ENCODE data around the gene RNF145.
"Not testable (repeated sequence)": the region's sequence is repeated elsewhere in the genome, so short reads cannot be mapped to it uniquely, and the experiment has no call there.

The RNF145 gene, protein sequence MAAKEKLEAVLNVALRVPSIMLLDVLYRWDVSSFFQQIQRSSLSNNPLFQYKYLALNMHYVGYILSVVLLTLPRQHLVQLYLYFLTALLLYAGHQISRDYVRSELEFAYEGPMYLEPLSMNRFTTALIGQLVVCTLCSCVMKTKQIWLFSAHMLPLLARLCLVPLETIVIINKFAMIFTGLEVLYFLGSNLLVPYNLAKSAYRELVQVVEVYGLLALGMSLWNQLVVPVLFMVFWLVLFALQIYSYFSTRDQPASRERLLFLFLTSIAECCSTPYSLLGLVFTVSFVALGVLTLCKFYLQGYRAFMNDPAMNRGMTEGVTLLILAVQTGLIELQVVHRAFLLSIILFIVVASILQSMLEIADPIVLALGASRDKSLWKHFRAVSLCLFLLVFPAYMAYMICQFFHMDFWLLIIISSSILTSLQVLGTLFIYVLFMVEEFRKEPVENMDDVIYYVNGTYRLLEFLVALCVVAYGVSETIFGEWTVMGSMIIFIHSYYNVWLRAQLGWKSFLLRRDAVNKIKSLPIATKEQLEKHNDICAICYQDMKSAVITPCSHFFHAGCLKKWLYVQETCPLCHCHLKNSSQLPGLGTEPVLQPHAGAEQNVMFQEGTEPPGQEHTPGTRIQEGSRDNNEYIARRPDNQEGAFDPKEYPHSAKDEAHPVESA
- total RNA-seq, result 96.8 reads per million, percentile 82 among the genes with 10 or more reads in this experiment

- peak; percentile 90 for DNase-seq
Measured at GRCh38 chr5:159209438-159210209, at the start of gene RNF145. TSS of gene RNF145 (minus strand) at chr5:159209553. CDS start at chr5:159203617, 5,936 bp downstream.

- no peak for DNase-seq
Measured at GRCh38 chr5:159258361-159258760, 49.0 kb upstream of the RNF145 start.

DNA sequence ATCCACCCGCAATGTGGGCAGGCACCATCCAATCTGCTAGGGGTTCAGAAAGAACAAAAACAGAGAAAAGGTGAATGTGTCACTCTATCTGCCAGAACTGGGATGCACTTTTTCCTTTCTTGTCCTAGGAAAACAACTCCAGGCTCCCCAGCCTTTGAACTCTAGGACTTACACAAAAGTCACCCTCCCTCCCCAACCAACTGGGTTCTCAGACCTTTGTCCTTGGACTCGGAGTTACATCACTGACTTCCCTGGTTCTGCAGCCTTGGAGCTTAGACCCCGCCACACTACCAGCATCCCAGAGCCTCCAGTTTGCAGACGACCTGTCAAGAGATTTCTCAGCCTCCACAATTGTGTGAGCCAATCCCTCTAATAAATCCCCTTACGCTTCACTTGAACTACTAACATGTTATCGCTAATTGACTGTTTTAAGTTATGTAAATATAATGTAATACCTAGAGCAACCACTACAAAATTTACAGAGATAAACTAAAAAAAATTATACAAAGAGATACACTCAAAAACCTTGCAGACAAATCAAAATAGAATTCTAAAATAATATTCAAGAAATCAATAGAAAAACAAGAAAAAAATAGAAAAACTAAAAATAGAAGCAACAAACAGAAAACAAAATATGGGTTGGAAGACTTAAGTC, 48.4 kb upstream of the RNF145 start:
- no peak for DNase-seq

DNA sequence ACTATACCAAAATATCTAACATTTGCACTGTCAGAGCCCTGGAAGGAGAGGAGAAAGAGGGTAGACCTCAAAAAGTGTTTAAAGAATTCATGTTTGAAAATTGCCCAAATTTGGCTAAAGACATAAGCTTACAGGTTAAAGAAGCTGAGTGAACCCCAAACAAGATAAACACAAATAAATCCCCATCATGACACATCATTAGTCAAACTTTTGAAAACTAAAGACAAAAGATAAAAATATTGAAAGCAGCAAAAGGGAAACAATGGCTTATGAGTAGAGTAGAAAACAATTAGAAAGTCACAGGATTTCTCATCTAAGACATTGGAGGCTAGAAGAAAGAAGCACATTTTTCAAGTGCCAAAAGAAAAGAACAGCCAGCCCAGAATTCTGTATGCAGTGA, 47.7 kb upstream of the RNF145 start:
- DNase-seq, result no peak

DNA sequence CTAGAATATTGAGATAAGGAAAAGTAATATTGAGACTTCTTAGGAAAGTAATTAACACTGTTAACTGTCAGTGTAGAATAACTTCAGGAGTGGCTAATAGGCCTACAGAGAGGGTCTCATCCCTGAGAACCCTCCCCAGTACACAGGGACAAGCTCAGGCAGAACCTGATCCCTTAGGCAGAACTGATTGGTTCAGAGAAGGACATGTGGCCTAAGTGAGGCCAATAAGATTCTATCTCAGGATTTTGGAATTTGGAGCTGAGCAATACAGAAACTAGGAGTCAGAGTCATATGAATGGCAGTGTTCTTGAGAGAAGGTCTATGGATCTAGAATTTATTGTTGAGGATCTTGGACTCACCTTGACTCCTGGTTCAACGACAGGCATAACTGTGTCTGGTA, 42.8 kb upstream of the RNF145 start:
- DNase-seq, result no peak

GRCh38 chr5:159249158-159249557, 39.8 kb upstream of the RNF145 start:
- DNase-seq, result no peak

GRCh38 chr5:159244890-159245289, 35.5 kb upstream of the RNF145 start:
- no peak for DNase-seq

DNA sequence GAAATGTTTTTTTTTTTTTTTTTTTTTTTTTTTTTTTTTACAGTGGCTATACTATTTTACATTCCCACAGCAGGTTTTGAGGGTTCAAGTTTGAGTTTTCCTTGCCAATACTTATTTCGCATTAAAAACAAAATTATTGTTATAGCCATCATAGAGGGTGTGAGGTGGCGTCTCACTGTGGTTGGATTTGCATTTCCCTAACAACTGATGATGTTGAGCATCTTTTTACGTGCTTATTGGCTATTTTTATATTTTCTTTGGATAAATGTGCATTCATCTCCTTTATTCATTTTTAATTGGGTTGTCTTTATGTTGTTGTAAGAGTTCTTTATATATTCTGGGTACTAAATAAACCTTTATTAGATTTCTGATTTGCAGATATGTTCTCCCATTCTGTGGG, 34.8 kb upstream of the RNF145 start:
- DNase-seq, result no peak

DNA sequence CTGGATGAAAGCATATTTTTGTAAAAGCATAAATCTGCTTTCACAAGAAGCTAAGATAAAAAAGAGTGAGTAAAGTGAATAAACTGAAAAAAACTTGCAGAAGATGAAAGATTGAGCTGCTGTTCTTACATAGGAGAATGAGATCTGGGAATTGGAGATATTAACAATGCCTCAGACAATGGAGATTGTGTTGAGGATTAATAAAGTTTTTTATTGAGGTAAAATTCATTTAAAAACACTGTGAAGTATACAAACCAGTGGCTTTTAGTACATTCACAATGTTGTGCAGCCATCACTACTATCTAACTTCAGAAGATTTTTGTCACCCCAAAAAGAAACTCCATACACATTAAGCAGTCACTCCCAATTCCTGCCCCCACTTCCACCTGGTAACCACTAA, 34.0 kb upstream of the RNF145 start:
- no peak for DNase-seq

DNA sequence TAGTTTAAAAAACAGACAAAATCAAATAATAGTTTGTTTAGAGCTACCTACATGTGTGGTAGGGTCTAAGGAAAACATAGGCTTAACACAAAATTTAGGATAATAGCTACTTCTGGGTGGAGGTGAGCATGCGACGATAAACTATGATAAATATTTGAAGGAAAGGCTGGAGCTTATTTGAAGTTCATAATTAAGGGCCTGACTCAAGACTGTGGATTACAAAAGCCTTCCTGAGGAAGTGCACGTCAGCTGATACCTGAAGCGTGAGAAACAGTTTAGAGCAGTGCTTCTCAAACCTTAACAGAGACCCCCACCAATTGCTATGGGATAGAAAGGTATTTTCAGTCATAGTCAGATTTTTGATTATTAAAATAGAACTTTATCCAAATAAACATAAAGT, 33.3 kb upstream of the RNF145 start:
- DNase-seq, result no peak

- DNase-seq, result no peak
Measured at GRCh38 chr5:159241946-159242552, 32.7 kb upstream of the RNF145 start.

DNA sequence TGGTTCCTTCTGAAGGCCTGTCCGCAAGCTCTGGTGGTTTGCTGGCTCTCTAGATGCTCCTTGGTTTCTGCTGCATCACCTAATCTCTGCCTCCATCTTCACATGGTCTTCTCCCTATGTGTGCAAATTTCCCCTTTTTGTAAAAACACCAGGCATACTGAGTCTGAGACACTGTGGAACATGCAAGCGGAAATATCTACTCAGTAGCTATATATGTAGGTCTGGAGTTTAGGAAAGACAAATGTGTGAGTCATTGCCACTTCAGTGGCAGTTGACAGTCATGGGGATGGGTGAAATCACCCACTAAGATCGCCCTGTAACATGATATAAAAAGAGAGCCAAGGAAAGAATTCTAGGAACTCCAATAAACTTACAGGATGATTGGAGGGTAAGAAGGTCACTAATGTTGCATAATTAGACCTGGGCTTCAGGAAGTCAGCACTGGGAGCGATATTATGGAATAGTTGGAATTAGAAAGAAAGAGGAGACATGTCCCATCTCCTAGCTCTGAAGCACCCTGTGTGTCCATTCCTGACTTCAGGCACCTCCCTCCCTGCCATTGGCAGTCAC, 31.0 kb upstream of the RNF145 start:
- DNase-seq, result no peak

DNA sequence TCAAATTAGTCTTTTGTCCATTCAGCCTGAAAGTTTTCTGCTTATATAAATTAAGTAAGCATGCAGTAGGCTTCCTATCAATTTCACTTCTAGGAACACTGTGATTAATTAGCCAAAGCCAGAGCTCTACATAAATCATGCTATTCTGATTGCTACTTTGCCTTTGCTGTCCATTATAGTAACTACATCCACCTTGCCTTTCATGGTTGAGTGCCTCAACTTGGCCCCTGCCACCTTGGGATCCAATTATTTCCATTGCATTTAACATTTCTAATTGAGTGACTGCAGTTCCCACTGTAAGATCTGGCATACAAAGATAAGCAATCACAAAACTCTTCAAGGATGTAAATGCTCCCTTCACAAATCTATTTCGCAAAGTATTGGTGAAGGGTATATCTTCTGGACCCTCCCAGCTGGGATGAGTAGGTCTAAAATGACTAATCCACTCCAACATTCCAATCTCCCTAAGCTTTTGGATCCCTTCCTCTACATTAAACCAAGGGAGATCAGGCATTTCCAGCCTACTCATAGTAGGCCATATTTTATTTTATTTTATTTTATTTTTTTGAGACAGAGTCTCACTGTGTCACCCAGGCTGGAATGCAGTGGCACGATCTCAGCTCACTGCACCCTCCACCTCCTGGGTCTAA, 26.6 kb upstream of the RNF145 start:
- not testable (repeated sequence) for DNase-seq

GRCh38 chr5:159231167-159231566, 21.8 kb upstream of the RNF145 start:
- no peak for DNase-seq

- DNase-seq, result no peak
Measured at GRCh38 chr5:159230657-159231056, 21.3 kb upstream of the RNF145 start.

DNA sequence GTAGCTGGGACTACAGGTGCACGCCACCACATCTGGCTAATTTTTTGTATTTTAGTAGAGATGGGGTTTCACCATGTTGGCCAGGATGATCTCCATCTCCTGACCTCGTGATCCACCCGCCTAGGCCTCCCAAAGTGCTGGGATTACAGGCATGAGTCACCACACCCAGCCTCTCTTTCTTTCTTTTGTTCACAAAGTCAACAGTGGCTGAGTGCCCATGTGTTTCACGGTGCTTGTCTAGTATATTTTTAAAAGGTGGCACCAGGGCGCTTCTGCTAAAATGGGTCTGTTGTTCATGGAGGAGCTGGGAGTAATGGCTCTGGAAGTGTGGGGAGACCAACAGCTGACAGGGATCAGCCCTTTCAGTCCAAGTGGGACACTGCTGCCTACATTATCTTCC, 18.7 kb upstream of the RNF145 start:
- DNase-seq, result not testable (repeated sequence)

DNA sequence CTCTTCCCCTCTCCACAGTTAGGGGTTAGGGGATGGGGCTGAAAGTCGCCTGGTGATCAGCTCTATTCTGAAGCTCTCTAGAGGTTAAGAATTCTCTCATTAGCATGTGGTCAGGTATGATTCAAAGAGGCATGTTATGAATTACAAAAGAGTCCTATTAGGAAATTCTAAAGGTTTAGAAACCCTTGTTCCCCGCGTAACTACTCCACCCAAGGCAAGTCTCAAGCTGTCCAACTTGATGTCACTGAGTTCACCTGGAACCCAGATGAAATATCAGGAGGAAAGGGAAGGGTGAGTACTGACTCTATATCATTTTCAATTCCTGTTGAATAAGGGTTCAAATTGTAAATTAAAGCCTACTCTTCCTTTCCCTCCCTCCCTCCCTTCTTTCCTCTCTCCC, 18.1 kb upstream of the RNF145 start:
- no peak for DNase-seq

DNA sequence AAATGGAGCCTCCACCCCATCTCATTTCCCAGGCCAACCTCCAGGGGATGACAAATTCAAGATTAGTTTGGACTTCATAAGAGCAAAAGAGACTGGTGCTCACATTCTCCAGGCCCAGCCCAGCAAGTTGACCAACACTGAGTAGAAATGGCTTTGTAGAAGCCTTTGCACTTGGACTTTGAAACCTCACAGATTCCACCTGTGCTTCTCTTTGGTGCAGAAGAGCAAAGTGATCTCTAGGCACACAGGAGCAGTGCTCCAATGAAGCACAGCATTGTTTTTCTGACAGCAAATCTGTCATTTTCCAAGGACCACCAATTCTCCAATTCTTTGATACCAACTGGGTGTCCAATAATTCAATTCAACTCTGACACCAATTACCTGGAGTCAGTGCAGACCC, 17.1 kb upstream of the RNF145 start:
- no peak for DNase-seq

DNA sequence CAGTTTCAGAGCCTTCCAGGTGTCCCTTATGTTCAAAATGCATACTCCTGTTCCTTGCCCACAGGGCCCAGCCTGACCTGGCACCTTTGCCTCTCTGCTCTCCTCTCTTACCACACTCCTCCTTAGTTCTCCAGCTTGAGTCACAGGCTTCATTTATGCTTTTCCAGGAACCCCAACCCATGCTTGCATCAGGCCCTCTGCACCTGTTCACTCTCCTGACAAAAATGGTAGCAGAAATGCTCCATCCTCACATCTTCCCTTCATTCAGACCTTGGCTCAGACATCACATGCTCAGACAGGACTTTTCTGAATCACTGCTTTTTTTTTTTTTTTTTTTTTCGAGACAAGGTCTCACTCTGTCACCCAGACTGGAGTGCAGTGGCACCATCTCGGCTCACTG, 15.1 kb upstream of the RNF145 start:
- no peak for DNase-seq

DNA sequence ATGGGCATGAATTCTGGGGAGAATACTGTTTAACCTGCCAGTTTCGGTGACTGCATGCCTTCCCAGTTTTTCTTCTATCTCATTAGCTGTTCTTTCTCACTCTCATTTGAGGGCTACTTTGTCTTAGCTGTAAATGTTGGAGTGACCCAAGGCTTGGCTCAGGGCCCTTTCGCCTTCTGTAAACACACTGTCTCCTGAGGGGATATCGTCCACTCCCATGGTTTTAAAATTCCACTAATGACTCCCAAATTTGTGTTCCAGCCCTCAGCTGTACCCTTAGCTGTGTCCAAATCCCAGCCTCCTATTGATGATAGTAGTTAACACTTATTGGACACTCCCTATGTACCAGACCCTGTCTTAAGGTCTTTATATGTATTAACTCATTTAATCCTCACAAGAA, 14.1 kb upstream of the RNF145 start:
- DNase-seq, result no peak

DNA sequence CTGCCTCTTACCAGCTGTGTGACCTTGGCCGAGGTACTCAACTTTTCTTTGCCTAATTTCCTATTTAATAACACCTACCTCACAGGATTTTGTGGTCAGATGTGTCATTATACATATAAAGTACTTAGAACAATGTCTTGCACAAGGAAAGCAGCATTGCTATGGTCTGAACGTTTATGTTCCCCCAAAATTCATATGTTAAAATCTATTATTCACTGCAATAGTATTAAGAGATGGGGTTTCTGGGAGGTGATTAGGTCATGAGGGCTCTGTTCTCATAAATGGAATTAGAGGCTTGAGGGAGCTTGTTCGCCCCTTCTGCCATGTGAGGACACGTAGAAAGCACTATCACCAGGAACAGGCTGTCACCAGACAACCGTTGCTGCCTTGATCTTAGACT, 10.9 kb upstream of the RNF145 start:
- DNase-seq, result no peak

- DNase-seq, result no peak
Measured at GRCh38 chr5:159218595-159219023, 9.3 kb upstream of the RNF145 start.
